Endothelial cell of umbilical vein (primary cell): ENCODE data around the gene FOXRED1. TPM values are rescaled to one million over a fixed set of nuclear protein-coding genes. Genes with fewer than 3 reads are reported as not detected.

Experiments used
- BruUV-seq: library from RNA; stranded (reverse); fragments of 400-500 nt; replicated peaks from 2 replicates; lab custom pipeline; 2021; lab: Mats Ljungman, UMichigan
- CTCF ChIA-PET: fragments of 300-600, 350-600 bp; sonication (Branson Sonifier 250); formaldehyde crosslinking; loops from one replicate; lab custom pipeline; 2021; ENCODE audit warnings: antibody characterized with exemption, inconsistent platforms; lab: Charles Lee
- POLR2A ChIA-PET: fragments of 300-600, 350-600 bp; sonication (Branson Sonifier 250); formaldehyde crosslinking; loops from one replicate; lab custom pipeline; 2021; ENCODE audit warnings: antibody characterized with exemption, inconsistent platforms; lab: Charles Lee
- DNase-seq: peaks from one replicate; pipeline ENCODE4 v3.0.0-alpha.2; 2011; ENCODE audit warnings: low read depth, low spot score
- FAIRE-seq: peaks from 2 replicates; lab custom pipeline; 2011; peaks lifted over from hg19 to GRCh38; lab: Jason Lieb, UNC
- H2AFZ ChIP-seq: 2 replicates; pipeline ENCODE4 v1.6.0; 2012; ENCODE audit warnings: low read depth, low read length, control low read depth, inconsistent platforms
- H3K27ac ChIP-seq: 2 replicates; pipeline ENCODE4 v1.5.1; 2011; ENCODE audit warnings: low read depth, mild to moderate bottlenecking, control low read depth, low read length, moderate library complexity; ENCODE audit not compliant: insufficient read depth
- H3K27me3 ChIP-seq, 2 experiments: 2 replicates each; pipeline versions ENCODE4 v1.6.0 to v1.6.1; 2011; ENCODE audit warnings: low read length in 2 of 2, mixed read lengths in 1 of 2; ENCODE audit not compliant: control insufficient read depth in 2 of 2, insufficient read depth in 2 of 2
- H3K36me3 ChIP-seq, 2 experiments: 2 replicates in 1 of 2; 3 replicates in 1 of 2; pipeline ENCODE4 v1.5.1; 2011; ENCODE audit warnings: low read length in 2 of 2, mild to moderate bottlenecking in 1 of 2, moderate library complexity in 1 of 2; ENCODE audit not compliant: control insufficient read depth in 2 of 2, insufficient read depth in 2 of 2; ENCODE audit errors: extremely low read depth in 1 of 2
- H3K4me1 ChIP-seq: 3 replicates; pipeline ENCODE4 v1.5.1; 2011; ENCODE audit warnings: mild to moderate bottlenecking, low read length; ENCODE audit not compliant: control insufficient read depth, insufficient read depth; ENCODE audit errors: extremely low read depth
- H3K4me2 ChIP-seq: 2 replicates; pipeline ENCODE4 v1.6.1; 2011; ENCODE audit warnings: low read length, control low read depth, mixed read lengths; ENCODE audit not compliant: insufficient read depth
- H3K4me3 ChIP-seq, 3 experiments: fragments of 200-600 bp in 1 of 3; sonication (generic), shearing (Covaris generic) in 1 of 3; replicated peaks in 1 of 3; 2 replicates each; pipeline ENCODE4 v1.5.1; 2011 to 2016; ENCODE audit warnings: control low read depth in 3 of 3, low read length in 3 of 3, mild to moderate bottlenecking in 2 of 3, inconsistent platforms in 1 of 3, low read depth in 1 of 3, moderate library complexity in 1 of 3; ENCODE audit not compliant: insufficient read depth in 1 of 3
- H3K79me2 ChIP-seq: 2 replicates; pipeline ENCODE4 v1.6.0; 2012; ENCODE audit warnings: low read length, inconsistent platforms; ENCODE audit not compliant: control insufficient read depth, insufficient read depth
- H3K9ac ChIP-seq: replicated peaks from 2 replicates; pipeline ENCODE3; 2011; ENCODE audit warnings: low read length, control low read depth; ENCODE audit not compliant: insufficient read depth; ENCODE audit errors: extremely low read depth
- H3K9me1 ChIP-seq: replicated peaks from 3 replicates; pipeline ENCODE4 v1.6.0; 2011; ENCODE audit warnings: mild to moderate bottlenecking, low read length; ENCODE audit not compliant: control insufficient read depth, insufficient read depth; ENCODE audit errors: extremely low read depth
- H3K9me3 ChIP-seq: replicated peaks from 2 replicates; pipeline ENCODE4 v1.5.1; 2012; ENCODE audit warnings: low read length, inconsistent platforms; ENCODE audit not compliant: control insufficient read depth, insufficient read depth
- H4K20me1 ChIP-seq: replicated peaks from 2 replicates; pipeline ENCODE3; 2011; ENCODE audit warnings: mild to moderate bottlenecking, low read length; ENCODE audit not compliant: control insufficient read depth, insufficient read depth; ENCODE audit errors: extremely low read depth
- CTCF ChIP-seq, 2 donors: IDR thresholded peaks; 1 replicate in 1 of 2; 2 replicates in 1 of 2; pipeline ENCODE4 v1.5.1; 2011; ENCODE audit warnings: low read length in 2 of 2, mild to moderate bottlenecking in 2 of 2, moderate library complexity in 2 of 2, control low read depth in 1 of 2, inconsistent platforms in 1 of 2, low read depth in 1 of 2; ENCODE audit not compliant: insufficient read depth in 1 of 2; ENCODE audit errors: extremely low read depth in 1 of 2
- EZH2 ChIP-seq: IDR thresholded peaks from 2 replicates; pipeline ENCODE4 v1.6.1; 2012; ENCODE audit warnings: borderline replicate concordance, low read depth, mild to moderate bottlenecking, moderate library complexity, low read length, inconsistent platforms; ENCODE audit not compliant: severe bottlenecking
- FOS ChIP-seq: IDR thresholded peaks from 2 replicates; pipeline ENCODE4 v1.6.1; 2011; ENCODE audit warnings: mild to moderate bottlenecking, low read length, moderate library complexity, borderline replicate concordance; ENCODE audit not compliant: insufficient read depth
- GATA2 ChIP-seq: IDR thresholded peaks from 2 replicates; pipeline ENCODE4 v1.7.0; 2011; ENCODE audit warnings: low read depth, mild to moderate bottlenecking, moderate library complexity, mixed read lengths, low read length; ENCODE audit not compliant: insufficient read length, insufficient read depth
- JUN ChIP-seq: IDR thresholded peaks from 2 replicates; pipeline ENCODE4 v1.6.1; 2011; ENCODE audit warnings: borderline replicate concordance, low read depth; ENCODE audit not compliant: insufficient read length, insufficient read depth
- MAX ChIP-seq: IDR thresholded peaks from 2 replicates; pipeline ENCODE4 v1.6.1; 2011; ENCODE audit not compliant: insufficient read depth, insufficient read length
- POLR2A ChIP-seq: IDR thresholded peaks from 2 replicates; pipeline ENCODE4 v1.6.1; 2012; ENCODE audit warnings: low read depth, mild to moderate bottlenecking, control low read depth, low read length
- POLR2AphosphoS5 ChIP-seq: IDR thresholded peaks from 2 replicates; pipeline ENCODE4 v1.6.1; 2012; ENCODE audit warnings: low read depth, mild to moderate bottlenecking, control low read depth, low read length, moderate library complexity; ENCODE audit not compliant: insufficient read depth
- dilution Hi-C: fragments of 300-500 bp; cut with MboI; formaldehyde crosslinking; loops from one replicate; pipeline ENCODE4 v1.15.0; 2019; ENCODE audit warnings: low sequenced_read_pairs; ENCODE audit not compliant: extremely low pct_ligation_motif_present
- intact Hi-C: fragments of 100-400 bp; cut with micrococcal nuclease; formaldehyde crosslinking; loops from one replicate; pipeline ENCODE4 v1.10.0; 2022
- polyA plus RNA-seq, 4 experiments: library from polyadenylated mRNA; depleted of rRNA in 3 of 4; stranded (reverse) in 3 of 4; unstranded in 1 of 4; fragments of >200 nt; gene quantifications; 2 replicates each; pipeline versions ENCODE4 v1.2.1 to v1.2.3, GENCODE V29; 2011 to 2012; ENCODE audit warnings: missing spikeins in 1 of 4
- total RNA-seq: library from RNA; stranded (reverse); gene quantifications from 2 replicates; pipeline ENCODE4 v1.2.3, GENCODE V29; 2021

FOXRED1 gene
- total and polyA plus RNA-seq, 2 donors (not counting 3 experiments of a cell fraction or from before 2014, with no cell fraction given): 32.4 to 33.5 TPM

DNA sequence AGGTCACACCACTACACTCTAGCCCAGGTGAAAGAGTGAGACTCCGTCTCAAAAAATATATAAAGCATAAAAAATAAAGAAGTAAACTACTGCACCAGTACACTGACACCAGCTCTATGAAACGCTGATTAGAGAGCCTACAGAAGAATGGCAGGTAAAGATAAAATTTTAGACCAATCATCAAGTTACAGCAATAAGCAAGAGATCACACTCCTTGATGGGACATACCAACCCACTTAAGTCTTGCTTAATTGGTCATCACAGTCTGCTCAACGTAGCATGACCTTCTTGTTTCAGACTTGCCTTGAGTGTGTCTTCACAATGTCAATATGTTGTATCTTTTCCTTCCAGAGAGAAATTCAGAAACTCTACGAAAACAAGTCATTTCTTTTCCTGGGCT lies 12.7 kb upstream of the FOXRED1 start:
- Histone ChIP-seq H3K9ac (no peak overlapping the region), H3K9me3 (no peaks in the 10 kb centered on the region), H3K27me3 (no peaks in the 10 kb centered on the region), H3K36me3 (peaks cover 12 to 16% of the 10 kb centered on the region in 2 experiments), H3K9me1 (peaks cover 3% of the 10 kb centered on the region), H3K79me2 (no peaks in the 10 kb centered on the region), H4K20me1 (no peaks in the 10 kb centered on the region), H3K4me2 (no peak overlapping the region), H3K27ac (no peak overlapping the region), H3K4me3 (no peak overlapping the region), H3K4me1 (no peaks in the 10 kb centered on the region), H2AFZ (no peak overlapping the region)
- ChIA-PET CTCF (no interaction called here), POLR2A (no interaction called here)
- DNase-seq (no peak), FAIRE-seq (no peak)
- no TSS peak for BruUV-seq
- TF ChIP-seq POLR2A (no peak), GATA2 (no peak), CTCF (IDR thresholded peaks at IDR 0.05; ENCODE audit: extremely low read depth in 1 of 2, insufficient read depth in 1 of 2, low read depth in 1 of 2, low read length in 2 of 2) (no peak), EZH2 (no peak), JUN (no peak), MAX (no peak), FOS (no peak), POLR2AphosphoS5 (no peak)
- intact Hi-C loops (no loop called here), dilution Hi-C loops (no loop called here)
